PFSK-1 (cell line): ENCODE results near the gene FBLN1.

Source experiments
- POLR2AphosphoS5 ChIP-seq: IDR thresholded peaks from 2 replicates; pipeline ENCODE4 v1.6.1; 2012; ENCODE audit warnings: low read depth, mild to moderate bottlenecking, control low read depth, low read length, moderate library complexity
- REST ChIP-seq, 2 experiments: IDR thresholded peaks; 2 replicates each; pipeline versions ENCODE4 v1.6.1 to v1.8.0; 2011 to 2012; ENCODE audit warnings: low read depth in 2 of 2, low read length in 2 of 2, control low read depth in 1 of 2, inconsistent platforms in 1 of 2, mild to moderate bottlenecking in 1 of 2, moderate library complexity in 1 of 2; ENCODE audit not compliant: insufficient read depth in 1 of 2

DNA sequence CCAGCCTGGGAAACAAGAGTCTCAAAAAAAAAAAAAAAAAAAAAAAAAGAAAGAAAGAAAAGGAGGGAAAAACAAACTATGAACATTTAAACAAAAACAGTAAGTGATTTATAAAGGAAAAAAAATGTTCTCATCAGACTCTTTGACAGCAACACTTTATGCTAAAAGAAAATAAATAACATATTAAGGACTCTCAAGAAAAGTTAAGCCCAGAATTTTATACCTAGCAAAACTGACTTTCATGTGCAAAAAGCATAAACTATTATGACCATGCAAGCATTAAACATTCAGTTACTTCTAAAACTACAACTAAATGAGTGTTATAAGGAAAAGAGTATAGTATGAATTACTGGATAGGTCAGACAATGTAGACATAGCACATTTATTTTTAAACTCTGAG is 68.4 kb downstream of the FBLN1 start:
- no peak for TF ChIP-seq REST (IDR thresholded peaks at IDR 0.05; ENCODE audit: insufficient read depth in 1 of 2, low read depth in 2 of 2, low read length in 2 of 2)
- no peak for TF ChIP-seq POLR2AphosphoS5
